ENCODE results near the gene ABCA2. TPM values are rescaled to one million over a fixed set of nuclear protein-coding genes. Genes with fewer than 3 reads are reported as not detected.

ABCA2 gene
- total RNA-seq, 1 donor from 2014 or later, result 26.4 TPM

DNA sequence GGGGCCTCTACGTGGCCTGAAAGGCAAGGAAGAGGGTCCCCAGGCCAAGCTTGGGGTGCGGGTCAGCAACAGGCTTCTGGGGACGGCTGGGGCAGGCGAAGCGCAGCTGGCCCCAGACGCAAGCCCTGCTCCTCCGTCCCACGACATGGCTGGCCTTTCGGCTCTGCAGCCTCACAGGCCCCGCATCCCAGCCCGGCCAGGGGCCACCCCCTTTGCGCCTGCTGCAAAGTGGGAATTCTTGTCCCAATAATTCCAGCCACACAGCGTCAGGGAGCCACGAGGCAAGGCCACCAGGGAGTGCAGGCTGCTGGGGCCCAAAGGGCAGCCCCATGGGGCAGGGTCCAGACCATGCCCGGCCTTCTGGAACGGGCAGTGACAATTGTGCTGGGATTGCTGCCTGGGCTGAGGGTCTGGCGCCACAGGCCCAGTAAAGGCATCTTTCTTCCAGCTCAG is 26.9 kb upstream of the ABCA2 start:
- no peak for DNase-seq (ENCODE audit: low spot score, unreplicated experiment)
- no peaks in the 10 kb centered on the region for H3K36me3 Mint-ChIP-seq (ENCODE audit: insufficient read depth)
- H3K27me3 Mint-ChIP-seq, result peaks cover 45% of the 10 kb centered on the region
- no peaks in the 10 kb centered on the region for H3K9me3 Mint-ChIP-seq (ENCODE audit: low read depth)
- H3K4me3 Mint-ChIP-seq (ENCODE audit: low read depth), result no peak overlapping the region
- TF ChIP-seq, protein P1, sequence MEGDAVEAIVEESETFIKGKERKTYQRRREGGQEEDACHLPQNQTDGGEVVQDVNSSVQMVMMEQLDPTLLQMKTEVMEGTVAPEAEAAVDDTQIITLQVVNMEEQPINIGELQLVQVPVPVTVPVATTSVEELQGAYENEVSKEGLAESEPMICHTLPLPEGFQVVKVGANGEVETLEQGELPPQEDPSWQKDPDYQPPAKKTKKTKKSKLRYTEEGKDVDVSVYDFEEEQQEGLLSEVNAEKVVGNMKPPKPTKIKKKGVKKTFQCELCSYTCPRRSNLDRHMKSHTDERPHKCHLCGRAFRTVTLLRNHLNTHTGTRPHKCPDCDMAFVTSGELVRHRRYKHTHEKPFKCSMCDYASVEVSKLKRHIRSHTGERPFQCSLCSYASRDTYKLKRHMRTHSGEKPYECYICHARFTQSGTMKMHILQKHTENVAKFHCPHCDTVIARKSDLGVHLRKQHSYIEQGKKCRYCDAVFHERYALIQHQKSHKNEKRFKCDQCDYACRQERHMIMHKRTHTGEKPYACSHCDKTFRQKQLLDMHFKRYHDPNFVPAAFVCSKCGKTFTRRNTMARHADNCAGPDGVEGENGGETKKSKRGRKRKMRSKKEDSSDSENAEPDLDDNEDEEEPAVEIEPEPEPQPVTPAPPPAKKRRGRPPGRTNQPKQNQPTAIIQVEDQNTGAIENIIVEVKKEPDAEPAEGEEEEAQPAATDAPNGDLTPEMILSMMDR (IDR thresholded peaks at IDR 0.05; ENCODE audit: unreplicated experiment), result no peak
- no peak overlapping the region for H3K27ac Mint-ChIP-seq
- peaks cover 2% of the 10 kb centered on the region for H3K4me1 Mint-ChIP-seq (ENCODE audit: low read depth)

DNA sequence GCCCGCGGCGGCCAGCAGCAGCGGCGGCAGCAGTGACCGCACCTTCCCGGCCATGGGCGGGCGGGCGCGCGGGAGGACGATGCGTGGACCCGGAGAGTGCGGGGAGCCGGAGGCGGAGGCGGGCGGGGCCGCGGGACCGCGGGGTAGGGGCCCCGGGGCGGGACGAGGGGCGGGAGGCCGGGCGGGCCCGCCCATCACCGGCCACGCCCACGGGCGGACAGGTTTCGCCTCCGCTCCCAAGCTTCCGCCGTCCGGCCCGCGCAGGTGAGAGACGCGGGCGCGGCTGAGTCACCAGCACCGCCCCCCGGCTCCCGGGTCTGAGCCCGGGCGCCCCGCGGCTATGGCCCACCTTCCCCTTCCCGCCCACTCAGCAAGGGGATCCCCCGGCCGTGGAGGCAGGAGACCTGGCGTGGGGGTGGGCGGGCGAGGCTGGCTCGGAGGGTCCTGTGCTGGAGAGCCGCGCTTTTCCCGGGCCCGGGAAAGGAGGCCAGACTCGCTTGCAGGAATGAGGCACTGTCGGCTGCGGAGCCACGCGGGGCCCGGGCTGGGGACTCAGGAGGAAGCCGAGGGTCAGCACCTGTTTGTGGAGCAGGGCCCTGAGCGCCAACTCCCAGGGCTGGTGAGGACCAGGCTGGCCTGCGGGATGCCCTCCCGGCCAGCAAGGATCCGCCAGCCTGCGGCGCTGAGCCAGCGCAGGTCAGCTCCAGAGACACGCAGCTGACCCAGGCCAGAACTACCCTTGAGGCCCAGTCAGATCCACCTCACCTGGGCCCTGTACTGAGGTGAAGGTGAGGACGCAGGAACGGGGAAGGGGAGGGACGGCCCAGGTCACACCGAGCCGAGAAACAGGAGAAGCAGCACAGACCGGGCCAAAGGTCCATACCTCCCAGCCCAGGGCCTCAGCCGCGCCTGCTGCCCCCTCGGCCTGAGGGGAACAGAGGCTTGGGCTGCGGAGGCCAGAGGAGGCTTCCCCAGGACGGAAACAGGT is 26.2 kb upstream of the ABCA2 start, which contains the start of gene ENTPD2:
ENTPD2 (minus strand) TSS at position 118 of the 988 bp plus-strand sequence; CDS start at position 54, 64 bp downstream.
- H3K27me3 Mint-ChIP-seq, result peaks cover 52% of the 10 kb centered on the region

DNA sequence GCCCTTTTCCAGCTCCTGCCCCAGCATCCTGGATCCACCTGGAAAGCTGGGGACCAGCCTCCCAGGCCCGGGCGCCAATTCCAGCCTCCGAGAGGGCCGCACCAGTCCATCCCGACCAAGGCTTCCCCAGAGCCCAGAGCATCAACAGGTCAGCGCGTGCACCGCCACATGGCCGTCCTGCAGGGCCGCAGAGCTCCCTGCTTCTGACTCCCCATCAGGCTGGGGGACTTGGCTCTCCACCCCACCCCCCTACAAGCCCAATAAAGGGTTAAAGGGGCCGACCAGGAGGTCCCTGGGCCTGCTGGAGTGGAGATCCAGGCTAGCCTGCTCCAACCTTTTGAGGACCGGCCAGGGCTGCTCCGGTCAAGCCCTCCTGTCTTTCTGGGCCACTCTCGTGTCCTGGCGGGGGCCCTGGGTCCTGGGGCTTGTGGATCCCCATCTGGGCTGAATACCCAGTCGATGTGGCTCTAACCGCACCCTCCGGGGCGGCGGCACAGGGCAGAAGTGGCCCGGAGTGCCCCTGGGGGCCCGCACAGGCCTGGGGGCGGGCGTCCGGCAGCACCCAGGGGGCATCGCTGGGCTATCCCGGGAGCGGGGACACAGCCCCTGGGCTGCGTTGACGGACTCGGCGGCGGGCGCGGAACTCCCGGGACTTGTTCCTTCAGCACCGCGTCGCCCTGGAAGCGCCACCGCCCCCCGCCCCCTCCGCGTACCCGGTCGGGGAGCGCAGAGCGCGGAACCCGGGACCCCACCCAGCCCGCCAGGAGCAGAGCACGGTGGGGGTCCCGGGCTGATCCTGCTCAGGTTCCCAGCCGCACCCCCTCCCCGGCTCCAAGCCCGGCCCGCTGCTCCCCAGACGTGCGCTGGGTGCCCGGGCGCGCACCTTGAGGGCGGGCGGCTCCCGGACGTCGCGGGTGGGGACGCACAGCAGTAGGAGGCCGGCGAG is 25.2 kb upstream of the ABCA2 start:
- Mint-ChIP-seq H3K27ac (no peak overlapping the region), H3K27me3 (peaks cover 45% of the 10 kb centered on the region), H3K9me3 (ENCODE audit: low read depth) (no peaks in the 10 kb centered on the region), H3K4me3 (ENCODE audit: low read depth) (no peak overlapping the region), H3K36me3 (ENCODE audit: insufficient read depth) (no peaks in the 10 kb centered on the region), H3K4me1 (ENCODE audit: low read depth) (peaks cover 2% of the 10 kb centered on the region)
- TF ChIP-seq, protein P1 (IDR thresholded peaks at IDR 0.05; ENCODE audit: unreplicated experiment), result no peak
- DNase-seq (ENCODE audit: low spot score, unreplicated experiment), result no peak

More for the DNA sequence above, 26.2 kb upstream of the ABCA2 start, which contains the start of gene ENTPD2:
- H3K9me3 Mint-ChIP-seq (ENCODE audit: low read depth), result no peaks in the 10 kb centered on the region
- peak within 1 kb of the TSS; percentile 16 for H3K4me3 Mint-ChIP-seq (ENCODE audit: low read depth)
- DNase-seq (ENCODE audit: low spot score, unreplicated experiment), result no peak
- no peak within 1 kb of the TSS for H3K27ac Mint-ChIP-seq
- peaks cover 2% of the 10 kb centered on the region for H3K4me1 Mint-ChIP-seq (ENCODE audit: low read depth)
- no peaks in the 10 kb centered on the region for H3K36me3 Mint-ChIP-seq (ENCODE audit: insufficient read depth)
- TF ChIP-seq, protein P1 (IDR thresholded peaks at IDR 0.05; ENCODE audit: unreplicated experiment), result no peak

DNA sequence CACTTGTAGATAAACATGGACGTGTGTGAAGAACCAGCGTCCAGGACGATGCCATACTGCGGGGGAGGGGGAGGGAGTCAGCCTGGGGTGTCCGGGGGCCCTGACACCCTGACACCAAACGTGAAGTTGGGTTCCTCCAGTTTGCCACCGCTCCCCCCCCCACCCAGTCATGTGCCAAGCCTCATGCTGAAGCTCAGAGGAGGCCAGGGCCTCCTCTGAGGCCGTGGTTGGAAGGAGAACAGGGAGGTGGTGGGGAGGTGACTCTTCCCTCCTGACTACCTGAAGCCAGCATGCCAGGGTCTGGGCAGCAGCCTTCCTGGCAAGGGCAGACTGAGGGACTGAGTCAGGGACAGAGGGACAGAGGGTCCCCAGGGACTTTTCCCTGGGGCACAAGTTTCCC is 24.3 kb upstream of the ABCA2 start:
- Mint-ChIP-seq H3K36me3 (ENCODE audit: insufficient read depth) (no peaks in the 10 kb centered on the region), H3K27ac (no peak overlapping the region), H3K27me3 (peaks cover 44% of the 10 kb centered on the region), H3K9me3 (ENCODE audit: low read depth) (no peaks in the 10 kb centered on the region), H3K4me1 (ENCODE audit: low read depth) (peaks cover 2% of the 10 kb centered on the region), H3K4me3 (ENCODE audit: low read depth) (no peak overlapping the region)
- TF ChIP-seq, protein P1 (IDR thresholded peaks at IDR 0.05; ENCODE audit: unreplicated experiment), result no peak
- no peak for DNase-seq (ENCODE audit: low spot score, unreplicated experiment)
